Inferior parietal cortex (tissue), 1 donor: ENCODE measurements around the gene PTPRA.
"Not testable (repeated sequence)": the region's sequence is repeated elsewhere in the genome, so short reads cannot be mapped to it uniquely, and the experiment has no call there.

Experiments
- DNase-seq: peaks from one replicate; pipeline ENCODE4 v3.0.0-alpha.2; 2016; ENCODE audit errors: extremely low spot score

Gene PTPRA

DNA sequence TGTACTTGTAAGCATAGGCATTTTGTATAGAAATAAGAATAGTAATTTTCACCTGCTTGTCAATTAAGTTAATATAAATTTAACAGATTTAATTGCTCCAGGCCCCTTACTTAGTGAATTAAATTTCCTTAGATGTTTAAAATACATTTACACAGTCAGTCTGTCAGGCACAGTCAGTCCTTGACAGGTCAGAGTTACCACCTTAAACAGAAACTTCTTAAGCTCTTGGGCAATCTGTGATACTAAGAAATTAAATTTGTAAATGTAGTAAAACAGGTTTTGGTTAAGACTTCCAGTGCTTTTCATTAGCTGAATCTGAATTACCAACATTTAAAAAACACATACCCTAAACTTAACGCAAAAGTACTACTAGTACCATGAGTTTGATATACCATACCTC is 15.9 kb downstream of the PTPRA start:
- no peak for DNase-seq

DNA sequence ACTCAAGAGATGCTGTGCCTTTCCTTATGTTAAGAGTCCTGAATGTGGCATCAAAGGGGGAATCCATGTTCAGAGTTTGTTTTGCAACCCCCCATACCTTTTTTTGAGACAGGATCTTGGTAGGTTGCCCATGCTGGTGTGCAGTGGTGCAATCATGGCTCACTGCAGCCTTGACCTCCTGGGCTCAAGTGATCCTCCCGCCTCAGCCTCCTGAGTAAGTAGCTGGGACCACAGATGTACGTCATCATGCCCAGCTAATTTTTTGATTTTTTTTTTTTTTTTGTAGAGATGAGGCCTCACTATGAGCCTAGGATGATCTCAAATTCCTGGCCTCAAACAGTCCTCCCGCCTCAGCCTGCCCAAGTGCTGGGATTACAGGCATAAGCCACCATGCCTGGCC is 16.5 kb downstream of the PTPRA start:
- no peak for DNase-seq

DNA sequence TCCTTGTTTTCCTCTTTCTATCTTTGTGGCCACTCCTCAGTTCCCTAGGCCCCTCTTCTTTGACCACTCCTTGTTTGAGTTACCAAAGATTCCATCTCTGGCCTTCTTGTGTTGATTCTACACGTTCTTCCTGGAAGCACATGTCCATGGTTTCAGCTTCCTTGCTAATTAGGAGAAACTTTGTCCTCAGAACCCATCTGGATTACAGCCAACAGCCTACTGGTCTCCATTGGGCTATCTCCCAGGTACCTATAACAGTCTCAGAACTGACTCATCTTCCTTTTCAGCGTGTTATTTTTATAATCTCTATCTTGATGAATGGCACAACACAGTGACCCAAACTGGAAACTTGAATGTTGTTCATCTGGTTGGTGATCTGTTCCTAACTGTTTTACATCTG is 17.5 kb downstream of the PTPRA start:
- no peak for DNase-seq

DNA sequence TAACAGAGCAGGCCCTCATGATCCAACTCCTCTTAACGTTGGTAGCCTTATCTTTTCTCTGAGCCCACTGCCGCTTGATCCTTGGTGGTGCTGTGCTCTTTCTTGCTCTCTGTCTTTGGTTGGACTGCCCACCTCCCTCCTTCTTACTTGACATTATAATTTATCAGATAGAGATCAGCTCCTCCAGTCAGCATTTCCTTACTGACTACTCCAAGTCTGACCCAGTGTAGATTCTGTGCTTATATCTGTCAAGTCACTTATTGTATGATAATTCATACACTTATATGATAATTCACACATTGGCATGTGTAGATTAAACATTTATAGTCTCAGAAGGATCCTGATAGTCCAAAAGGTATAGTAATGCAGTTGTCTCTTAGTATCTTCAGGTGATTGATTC is 18.1 kb downstream of the PTPRA start:
- no peak for DNase-seq

DNA sequence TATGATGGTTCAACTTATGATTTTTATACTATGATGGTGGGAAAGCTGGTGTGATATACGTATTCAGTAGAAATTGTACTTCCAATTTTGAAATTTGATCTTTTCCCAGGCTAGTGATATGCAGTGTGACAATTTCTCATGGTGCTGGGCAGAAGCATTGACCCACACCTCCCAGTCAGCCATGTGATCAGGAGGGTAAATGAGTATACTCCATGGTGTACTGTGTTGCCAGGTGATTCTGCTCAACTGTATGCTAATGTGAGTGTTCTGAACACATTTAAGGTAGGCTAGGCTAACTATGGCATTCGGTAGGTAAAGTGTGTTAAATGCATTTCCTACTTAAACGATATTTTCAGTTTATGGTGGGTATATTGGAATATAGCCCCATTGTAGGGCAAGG is 19.1 kb downstream of the PTPRA start:
- DNase-seq, result no peak

DNA sequence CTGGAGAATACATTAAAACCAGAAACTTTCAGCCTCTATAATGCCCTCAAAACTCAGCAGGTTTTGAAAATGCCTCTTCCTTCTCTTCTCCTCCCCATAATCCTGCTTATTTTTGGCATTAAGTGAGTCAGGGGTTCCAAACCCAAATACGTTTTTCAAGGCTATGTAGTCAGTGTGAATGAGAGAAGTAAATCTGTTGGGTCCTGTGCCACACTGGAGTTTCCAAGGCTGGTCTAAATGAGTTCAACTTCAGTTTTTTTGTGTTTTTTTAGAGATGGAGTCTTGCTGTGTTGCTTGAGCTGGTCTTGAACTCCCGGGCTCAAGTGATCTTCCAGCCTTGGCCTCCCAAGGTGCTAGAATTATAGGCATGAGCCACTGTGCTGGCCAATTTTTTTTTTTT is 20.9 kb downstream of the PTPRA start:
- DNase-seq, result no peak

DNA sequence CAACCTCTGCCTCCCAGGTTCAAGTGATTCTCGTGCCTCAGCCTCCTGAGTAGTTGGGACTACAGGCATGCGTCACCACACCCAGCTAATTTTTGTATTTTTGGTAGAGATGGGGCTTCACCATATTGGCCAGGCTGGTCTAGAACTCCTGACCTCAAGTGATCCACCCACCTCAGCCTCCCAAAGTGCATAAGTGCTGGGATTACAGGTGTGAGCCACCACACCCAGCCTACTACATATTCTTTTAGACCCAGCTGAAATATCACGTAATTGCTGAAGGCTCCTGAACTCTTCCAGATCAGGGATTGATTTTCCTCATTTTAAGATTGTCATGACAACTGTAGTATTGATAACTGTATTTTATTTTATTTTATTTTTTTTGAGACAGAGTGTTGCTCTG is 21.9 kb downstream of the PTPRA start:
- DNase-seq, result not testable (repeated sequence)

DNA sequence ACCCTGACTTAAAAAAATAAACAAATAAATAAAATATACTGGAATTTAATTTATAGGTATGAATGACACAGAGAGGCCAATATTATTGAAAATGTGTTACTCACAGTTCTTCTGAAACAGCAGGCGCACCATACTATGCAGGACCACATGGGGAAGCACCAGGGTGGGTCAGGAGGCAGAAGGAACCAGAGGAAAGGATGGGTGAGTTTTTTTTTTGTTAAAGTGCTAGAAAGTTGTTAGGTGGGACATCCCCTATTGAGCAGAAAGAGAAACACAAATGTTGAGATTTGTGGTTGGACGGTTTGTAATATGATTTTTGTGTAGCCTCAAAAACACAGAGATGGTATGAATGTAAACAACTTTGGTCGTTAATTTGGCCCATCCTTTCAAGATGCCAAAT is 26.0 kb downstream of the PTPRA start:
- no peak for DNase-seq

DNA sequence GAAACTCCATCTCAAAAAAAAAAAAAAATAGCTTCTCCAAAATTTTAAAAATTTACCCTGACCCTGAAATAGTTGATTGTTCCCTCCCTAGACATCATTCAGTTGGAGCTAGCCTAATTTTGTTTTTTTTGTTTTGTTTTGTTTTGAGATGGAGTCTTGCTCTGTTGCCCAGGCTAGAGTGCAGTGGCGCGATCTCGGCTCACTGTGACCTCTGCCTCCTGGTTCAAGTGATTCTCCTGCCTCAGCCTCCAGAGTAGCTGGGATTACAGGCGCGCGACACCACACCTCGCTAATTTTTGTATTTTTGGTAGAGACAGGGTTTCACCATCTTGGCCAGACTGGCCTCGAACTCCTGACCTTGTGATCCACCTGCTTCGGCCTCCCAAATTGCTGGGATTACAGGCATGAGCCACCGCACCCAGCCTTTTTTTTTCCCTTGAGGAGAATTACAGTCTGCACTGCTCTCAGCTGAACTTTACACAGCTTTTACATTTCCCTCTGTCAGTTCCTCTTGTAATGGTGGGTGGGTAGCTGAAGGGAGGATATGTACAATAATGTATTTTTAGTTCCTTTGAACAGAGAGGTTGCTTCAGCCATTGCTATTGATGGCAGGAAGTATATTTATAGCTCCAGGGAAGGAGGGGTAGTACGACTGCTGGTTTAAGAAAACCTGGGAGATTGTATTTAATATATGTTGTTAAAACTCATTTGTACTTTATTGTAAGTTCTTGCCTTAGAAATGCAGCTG is 27.7 kb downstream of the PTPRA start:
- DNase-seq, result no peak

DNA sequence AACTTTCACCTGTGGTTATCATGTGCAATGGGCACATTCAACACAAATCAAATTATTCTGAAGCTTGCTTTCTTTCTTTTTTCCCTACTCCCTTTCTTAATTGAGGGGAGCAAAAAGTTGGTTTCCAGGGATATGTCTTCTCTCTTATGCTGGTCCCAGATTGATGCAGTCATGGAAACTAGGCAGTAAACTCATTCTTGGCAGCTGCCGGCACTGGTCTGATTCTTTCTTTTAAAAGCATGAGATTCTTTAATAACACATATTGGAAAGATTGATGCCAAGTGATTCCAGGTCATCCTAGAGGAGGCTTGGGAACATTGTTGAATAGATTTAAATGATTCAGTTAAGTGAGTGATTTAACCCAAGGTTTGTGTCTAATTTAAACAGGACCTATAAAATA is 29.0 kb downstream of the PTPRA start:
- DNase-seq, result no peak

DNA sequence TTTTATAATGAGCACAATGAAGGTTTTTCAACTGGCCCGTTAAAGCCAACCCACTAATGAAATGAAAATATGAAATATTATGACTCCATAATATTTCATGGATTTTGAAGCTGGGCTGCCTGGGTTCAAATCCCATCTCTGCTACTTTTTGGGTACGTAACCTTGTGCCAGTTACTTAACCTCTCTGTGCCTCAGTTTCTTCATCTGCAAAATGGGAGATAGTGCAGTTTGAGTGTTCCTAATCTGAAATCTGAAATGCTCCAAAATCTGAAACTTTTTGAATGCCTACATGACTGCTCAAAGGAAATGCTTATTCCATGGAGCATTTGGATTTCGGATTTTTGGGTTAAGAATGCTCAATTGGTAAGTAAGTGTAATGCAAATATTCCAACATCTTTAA is 29.5 kb downstream of the PTPRA start:
- no peak for DNase-seq

DNA sequence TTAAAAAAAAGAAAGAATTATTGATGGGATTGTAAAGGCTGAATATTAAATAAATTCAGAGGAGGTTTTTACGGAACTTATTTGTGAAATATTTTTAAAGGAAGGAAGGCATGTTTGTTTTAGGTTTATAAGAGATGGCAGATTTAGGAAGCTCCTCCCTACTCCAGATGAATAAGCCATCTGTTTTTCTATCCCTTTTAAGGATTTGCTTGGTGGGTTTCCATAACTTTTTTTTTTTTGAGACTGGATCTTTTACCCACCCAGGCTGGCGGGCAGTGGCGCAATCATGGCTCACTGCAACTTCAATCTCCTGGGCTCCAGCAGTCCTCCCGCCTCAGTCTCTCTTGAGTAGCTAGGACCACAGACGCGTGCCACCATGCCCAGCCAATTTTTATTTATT is 30.4 kb downstream of the PTPRA start:
- no peak for DNase-seq

DNA sequence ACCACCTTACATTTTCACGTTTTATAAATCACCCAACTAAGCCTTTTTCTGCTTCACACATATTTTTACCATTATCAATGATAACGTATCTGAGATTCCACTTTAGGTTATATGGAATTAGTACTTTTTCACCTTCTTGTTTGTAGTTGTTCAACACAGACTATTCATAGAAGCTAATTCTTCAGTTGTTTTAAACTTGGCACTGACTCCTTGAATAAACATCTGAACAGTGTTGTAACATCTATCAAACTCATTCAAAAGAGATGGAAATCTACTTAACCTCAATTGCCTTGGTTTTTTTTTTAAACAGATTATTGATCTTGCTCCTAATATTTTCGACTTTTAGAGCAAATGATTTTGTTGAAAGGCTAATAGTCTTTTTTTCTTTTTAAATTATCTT is 34.2 kb downstream of the PTPRA start:
- no peak for DNase-seq

DNA sequence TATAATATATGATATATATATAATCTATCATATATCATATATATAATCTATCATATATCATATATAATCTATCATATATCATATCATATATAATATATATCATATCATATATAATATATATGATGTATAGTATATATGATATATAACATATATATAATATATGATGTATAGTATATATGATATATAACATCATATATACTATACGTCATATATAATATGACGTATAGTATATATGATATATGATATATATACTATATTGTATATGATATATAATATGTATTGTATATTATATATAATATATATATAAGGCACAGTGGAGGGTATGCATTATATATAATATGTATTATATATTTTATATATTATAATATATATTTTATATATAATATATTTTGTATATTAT is 36.7 kb downstream of the PTPRA start:
- no peak for DNase-seq

DNA sequence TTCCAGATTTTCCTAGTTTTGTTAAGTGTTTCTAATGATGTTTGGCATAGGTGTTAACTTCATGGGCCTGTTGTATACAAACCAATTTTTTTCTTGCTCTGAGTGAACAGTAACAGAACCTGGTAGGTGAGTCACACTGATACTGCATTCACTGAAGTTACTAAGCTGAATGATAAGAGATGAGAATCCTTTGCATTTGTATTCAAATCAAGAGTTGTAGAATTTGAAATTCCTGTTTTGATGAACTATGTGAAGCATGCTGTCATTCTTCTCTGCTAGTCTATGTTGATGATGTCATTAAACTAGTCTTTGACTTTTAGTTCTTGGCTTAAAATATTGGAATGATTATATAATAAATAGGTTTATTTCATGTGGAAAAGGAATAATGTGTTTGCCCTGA is 37.9 kb downstream of the PTPRA start:
- DNase-seq, result no peak

DNA sequence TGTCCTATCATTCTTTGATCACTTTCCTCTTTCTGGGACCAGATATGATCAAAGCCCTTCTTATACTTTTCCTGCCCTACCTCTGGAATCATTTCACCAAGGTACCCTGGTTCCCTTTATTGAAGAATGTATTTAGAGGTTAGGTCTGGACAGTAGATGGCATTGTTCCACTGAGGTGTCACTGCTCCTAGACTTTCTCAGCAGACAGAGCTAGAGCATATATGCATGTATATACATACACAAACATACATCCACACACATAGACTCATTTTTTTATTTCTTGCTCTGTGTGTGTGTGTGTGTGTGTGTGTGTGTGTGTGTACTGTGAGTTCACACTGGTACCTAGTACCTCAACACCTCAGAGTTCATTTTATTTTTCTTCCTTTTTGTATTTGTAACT is 40.9 kb downstream of the PTPRA start:
- peak; percentile 19 for DNase-seq

DNA sequence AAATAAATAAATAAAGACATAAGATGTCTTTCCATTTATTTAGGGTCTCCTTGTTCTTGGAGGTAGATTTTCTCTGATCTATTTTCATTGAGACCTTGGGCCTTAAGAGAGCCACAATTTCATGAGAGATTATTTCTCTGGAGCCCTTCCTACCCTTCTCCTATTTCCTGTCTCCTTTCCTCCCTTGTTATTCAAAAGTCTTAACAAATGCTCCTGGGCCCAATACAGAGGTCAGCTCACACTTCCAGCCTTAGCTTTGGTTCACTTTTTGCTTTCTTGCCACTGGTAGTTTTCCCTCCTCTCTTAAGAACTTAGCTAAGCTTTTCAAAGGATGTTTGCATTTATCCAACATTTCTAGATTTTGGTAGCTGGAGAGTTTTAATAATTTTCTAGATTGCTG is 44.0 kb downstream of the PTPRA start:
- DNase-seq, result no peak

DNA sequence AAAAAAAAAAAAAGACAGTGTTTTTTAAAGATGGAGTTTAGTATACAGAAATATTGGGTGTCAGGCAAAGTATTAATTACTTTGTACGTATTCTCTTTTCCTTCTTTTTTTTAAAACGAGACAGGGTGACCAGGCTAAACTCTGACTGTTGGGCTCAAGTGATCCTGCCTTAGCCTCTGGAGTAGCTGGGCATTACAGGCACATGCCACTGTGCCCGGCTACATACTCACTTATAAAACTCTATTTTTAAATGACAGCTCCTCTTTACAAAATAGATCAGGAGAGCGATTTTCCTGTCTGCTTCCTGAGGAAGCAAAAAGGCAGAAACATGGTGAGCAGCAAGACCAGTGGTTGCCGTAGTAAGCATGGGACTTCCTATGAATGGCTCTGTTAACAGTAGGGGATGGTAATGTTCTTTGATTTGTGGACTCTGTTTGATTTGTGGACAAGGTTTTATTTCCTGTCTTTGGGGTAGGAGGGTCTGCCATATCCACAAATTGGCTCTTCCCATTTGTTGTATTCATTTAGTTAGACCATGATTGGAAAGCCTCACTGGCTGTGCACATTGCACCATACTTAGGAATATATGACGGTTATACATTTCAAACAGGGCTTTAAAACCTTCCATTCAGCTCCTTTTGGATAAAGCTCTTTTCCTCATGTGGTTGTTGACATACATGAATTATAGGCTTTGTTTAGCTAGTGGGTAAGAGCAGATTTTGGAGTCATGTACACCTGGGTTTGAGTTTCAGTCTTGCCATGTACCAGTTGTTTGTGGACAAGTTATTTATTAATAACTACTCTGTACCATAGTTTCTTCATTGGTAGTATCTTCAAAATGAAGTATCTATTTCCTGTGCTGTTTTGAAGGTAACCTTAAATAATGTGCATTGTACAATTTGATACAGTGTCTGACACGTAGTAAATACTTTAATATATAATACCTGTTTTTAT is 45.1 kb downstream of the PTPRA start:
- no peak for DNase-seq

DNA sequence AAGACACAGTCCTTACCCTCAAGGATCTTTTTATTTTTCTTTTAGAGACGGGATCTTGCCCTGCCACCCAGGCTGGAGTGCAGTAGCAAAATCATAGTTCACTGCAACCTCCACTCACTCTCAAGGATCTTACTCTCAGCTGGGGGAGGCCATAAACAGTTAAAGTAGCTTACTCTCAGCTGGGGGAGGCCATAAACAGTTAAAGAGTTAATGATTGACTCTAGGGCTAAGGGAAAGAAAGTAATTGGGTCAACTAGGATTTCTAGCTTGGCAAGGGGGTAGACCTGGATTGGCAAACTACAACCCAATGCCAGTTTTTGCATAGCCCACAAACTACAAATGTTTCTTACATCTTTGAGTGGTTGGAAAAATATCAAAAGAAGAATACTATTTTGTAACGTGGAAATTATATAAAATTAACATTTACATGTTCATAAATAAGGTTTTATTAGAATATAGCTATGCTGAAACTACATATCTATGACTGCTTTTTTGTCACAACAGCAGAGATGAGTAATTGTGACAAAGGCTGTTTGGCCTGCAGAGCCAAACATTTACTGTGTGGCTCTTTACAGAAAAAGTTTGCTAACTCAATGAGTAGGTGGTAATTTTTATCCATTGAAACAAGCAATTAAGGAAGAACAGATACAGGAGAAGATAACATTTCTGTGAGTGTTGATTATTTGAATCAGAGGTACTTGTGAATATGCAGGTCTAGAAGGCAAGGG is 46.4 kb downstream of the PTPRA start:
- DNase-seq, result no peak

DNA sequence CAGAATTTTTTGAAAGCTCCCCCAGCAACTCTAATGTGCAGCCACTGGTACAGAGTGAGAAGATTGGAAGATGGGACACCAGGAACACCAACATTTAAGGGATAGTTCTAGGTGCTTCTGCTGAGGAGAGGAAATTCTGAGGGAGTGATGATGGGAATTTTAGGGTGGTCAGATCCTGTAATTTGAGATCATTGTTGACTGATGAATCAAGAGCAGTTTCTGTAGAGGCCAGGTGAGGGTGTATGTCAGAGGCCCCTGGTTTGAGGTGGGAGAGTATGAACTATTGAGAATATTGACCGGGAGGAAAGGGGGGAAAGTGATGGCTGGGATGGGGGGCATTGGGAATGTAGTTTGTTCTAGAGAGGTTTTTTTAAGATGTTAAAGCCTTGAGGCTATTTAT is 47.2 kb downstream of the PTPRA start:
- DNase-seq, result no peak

DNA sequence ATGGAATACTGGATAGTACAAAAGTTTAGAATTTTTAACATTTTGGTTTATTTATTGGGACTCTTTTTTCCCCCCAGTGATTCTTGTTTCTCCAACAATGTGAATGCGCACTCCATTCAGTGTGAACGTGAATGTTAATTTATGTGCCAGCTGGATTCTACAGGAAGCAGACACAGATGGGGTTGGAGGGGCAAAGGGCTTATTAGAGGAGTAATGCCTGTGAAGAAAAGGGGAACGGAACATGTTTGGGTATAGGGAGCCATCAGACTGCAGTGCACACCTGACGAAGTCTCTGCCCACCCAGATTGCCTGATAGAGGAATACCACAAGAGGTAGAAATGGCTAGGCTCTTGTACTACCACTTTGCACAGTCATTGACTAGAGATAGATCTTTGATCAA is 48.2 kb downstream of the PTPRA start:
- no peak for DNase-seq

DNA sequence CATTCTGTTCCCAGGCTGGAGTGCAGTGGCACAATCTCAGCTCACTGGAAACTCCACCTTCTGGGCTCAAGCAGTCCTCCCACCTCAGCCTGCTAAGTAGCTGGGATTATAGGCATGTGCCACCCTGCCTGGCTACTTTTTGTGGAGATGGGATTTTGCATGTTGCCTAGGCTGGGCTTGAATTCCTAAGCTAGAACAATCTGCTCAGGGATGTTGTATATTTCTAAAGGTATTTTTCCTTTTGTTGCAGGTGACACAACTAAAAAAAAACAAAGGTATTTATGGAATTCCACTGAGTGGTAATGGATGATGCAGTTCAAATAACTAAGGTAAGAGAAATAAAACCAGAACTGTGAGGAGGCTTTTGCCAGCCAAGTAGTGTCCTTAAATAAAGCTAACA is 49.7 kb downstream of the PTPRA start:
- DNase-seq, result no peak

DNA sequence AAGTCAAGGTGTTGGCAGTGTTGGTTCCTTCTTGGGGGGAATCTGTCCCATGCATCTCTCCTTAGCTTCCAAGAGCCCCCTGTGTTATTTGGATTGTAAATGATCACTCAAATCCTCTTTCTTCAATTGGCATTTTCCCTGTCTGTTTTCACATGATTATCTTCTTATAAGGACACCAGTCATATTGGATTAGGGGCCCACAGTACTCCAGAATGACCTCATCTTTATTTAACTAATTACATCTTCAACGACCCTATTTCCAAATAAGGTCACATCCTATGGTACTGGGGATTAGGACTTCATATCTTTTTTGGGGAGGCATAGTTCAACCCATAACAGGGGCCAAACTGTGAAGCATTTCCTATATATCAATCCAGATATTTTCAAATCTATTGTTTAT is 57.3 kb downstream of the PTPRA start:
- DNase-seq, result no peak
